HUES48 (cell line): ENCODE data around the gene B3GAT1.

Source experiments
- H3K27ac ChIP-seq: one replicate; pipeline ENCODE4 v1.7.0; 2013; ENCODE audit warnings: low read depth, low read length, inconsistent platforms
- H3K27me3 ChIP-seq: 2 replicates; pipeline ENCODE4 v1.6.1; 2013; ENCODE audit warnings: mild to moderate bottlenecking, low read length; ENCODE audit not compliant: control insufficient read depth, insufficient read depth
- H3K36me3 ChIP-seq: 2 replicates; pipeline ENCODE4 v1.6.1; 2013; ENCODE audit warnings: low read length; ENCODE audit not compliant: control insufficient read depth, insufficient read depth
- H3K4me1 ChIP-seq: 2 replicates; pipeline ENCODE4 v1.6.1; 2013; ENCODE audit warnings: mild to moderate bottlenecking, low read length; ENCODE audit not compliant: control insufficient read depth, insufficient read depth
- H3K4me3 ChIP-seq: 2 replicates; pipeline ENCODE4 v1.5.1; 2013; ENCODE audit warnings: mild to moderate bottlenecking, low read depth, low read length
- H3K9ac ChIP-seq: 2 replicates; pipeline ENCODE4 v1.6.1; 2013; ENCODE audit warnings: mild to moderate bottlenecking, low read depth, low read length, moderate library complexity
- H3K9me3 ChIP-seq: 2 replicates; pipeline ENCODE4 v1.6.1; 2013; ENCODE audit warnings: low read length; ENCODE audit not compliant: control insufficient read depth, insufficient read depth

B3GAT1 gene

GRCh38 chr11:134398644-134399292 lies 13.3 kb downstream of the B3GAT1 start:
- no peaks in the 10 kb centered on the region for H3K27me3 ChIP-seq
- H3K36me3 ChIP-seq = no peaks in the 10 kb centered on the region; the same call in 1 of the 2 replicates
- no peak overlapping the region for H3K9ac ChIP-seq
- H3K27ac ChIP-seq = no peak overlapping the region
- H3K9me3 ChIP-seq = no peaks in the 10 kb centered on the region
- H3K4me1 ChIP-seq = 0 out of 2 replicates have a peak, but pooled peaks cover 4% of the 10 kb centered on the region
- no peak overlapping the region for H3K4me3 ChIP-seq

GRCh38 chr11:134398079-134398444 lies 14.0 kb downstream of the B3GAT1 start:
- 0 out of 2 replicates have a peak, but pooled peaks cover 4% of the 10 kb centered on the region for H3K4me1 ChIP-seq
- no peak overlapping the region for H3K9ac ChIP-seq
- no peaks in the 10 kb centered on the region for H3K27me3 ChIP-seq
- H3K4me3 ChIP-seq = no peak overlapping the region
- H3K9me3 ChIP-seq = no peaks in the 10 kb centered on the region
- H3K27ac ChIP-seq = no peak overlapping the region
- peaks cover 5% of the 10 kb centered on the region for H3K36me3 ChIP-seq

DNA sequence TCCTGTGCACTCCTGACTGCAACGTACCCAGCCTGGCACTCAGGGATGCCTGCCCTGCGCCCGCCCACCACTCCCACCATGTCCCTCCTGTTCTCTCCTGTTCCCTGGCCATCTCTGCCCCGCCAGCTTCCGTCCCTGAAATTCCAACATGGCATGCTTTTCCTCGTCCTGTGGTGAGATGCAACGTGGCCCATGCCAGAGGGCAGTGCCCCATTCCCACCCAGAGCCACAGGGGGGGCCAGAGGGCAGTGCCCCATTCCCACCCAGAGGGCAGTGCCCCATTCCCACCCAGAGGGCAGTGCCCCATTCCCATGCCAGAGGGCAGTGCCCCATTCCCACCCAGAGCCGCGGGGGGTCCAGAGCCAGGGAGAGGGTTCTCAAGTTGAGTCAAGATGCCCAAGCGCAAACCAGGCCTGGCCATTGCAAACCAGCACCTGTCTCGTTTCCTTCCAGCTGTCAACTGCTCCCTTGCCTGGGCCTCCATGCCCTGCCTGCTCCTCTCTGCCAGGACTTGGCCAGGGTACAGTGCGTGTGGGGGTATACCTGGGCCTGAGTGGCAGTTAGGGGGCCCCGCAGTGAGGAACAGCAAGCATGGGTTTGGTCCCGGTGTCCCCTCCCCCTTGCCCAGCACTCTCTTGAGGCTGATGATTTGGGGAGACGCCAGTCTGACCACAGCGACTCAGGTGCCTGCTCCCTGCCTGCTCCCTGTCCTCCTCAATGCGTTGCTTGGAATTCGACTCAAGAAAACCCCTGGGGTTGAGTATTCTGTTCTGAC lies 14.6 kb downstream of the B3GAT1 start:
- peaks cover 9% of the 10 kb centered on the region for H3K36me3 ChIP-seq
- H3K9me3 ChIP-seq = no peaks in the 10 kb centered on the region
- H3K4me1 ChIP-seq = 0 out of 2 replicates have a peak, but pooled peaks cover 4% of the 10 kb centered on the region
- H3K4me3 ChIP-seq = no peak overlapping the region
- H3K9ac ChIP-seq = no peak overlapping the region
- no peak overlapping the region for H3K27ac ChIP-seq
- no peaks in the 10 kb centered on the region for H3K27me3 ChIP-seq

GRCh38 chr11:134395002-134395401 lies 17.0 kb downstream of the B3GAT1 start:
- H3K4me3 ChIP-seq = no peak overlapping the region
- H3K36me3 ChIP-seq = peaks cover 9% of the 10 kb centered on the region
- no peak overlapping the region for H3K27ac ChIP-seq
- H3K27me3 ChIP-seq = no peaks in the 10 kb centered on the region
- no peak overlapping the region for H3K9ac ChIP-seq
- H3K4me1 ChIP-seq = no peaks in the 10 kb centered on the region
- H3K9me3 ChIP-seq = no peaks in the 10 kb centered on the region

GRCh38 chr11:134394311-134394710 lies 17.7 kb downstream of the B3GAT1 start:
- Histone ChIP-seq H3K9ac (no peak overlapping the region), H3K4me1 (no peaks in the 10 kb centered on the region), H3K9me3 (no peaks in the 10 kb centered on the region), H3K36me3 (peaks cover 9% of the 10 kb centered on the region), H3K4me3 (no peak overlapping the region), H3K27ac (no peak overlapping the region), H3K27me3 (no peaks in the 10 kb centered on the region)

GRCh38 chr11:134393638-134394037 lies 18.4 kb downstream of the B3GAT1 start:
- Histone ChIP-seq H3K36me3 (peaks cover 9% of the 10 kb centered on the region), H3K4me3 (no peak overlapping the region), H3K4me1 (no peaks in the 10 kb centered on the region), H3K9me3 (no peaks in the 10 kb centered on the region), H3K27ac (no peak overlapping the region), H3K27me3 (no peaks in the 10 kb centered on the region), H3K9ac (no peak overlapping the region)

DNA sequence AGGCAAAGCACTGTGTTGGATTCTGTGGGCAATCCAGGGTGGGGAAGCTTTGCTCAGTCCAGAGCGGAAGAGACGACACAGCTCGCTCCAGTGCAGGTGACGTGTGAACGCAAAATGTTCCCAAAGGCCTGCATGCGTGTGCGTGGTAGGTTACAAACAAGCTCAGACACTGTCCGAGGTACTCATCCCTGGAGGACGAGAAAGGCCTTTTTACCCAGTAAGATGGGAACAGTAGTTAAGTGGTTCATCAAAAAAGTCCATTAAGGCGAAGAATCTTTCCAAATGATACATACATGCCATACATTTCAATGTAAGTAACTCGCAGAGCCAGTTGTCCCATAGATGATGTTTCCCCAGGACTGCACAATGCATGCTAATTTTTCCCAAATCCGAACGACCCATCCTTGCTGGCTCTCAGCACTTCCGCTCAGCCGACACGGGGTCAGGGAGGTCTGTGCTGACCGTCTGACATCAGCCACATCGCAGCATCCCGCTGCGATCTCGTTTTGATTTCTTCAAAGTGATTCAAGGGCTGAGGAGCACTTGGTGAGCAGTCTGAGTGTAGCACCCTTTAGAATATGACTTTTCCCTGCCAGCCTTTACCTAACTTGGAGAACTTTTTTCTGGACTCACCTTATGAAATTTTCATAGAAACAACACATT lies 19.0 kb downstream of the B3GAT1 start:
- no peak overlapping the region for H3K9ac ChIP-seq
- no peaks in the 10 kb centered on the region for H3K4me1 ChIP-seq
- no peak overlapping the region for H3K4me3 ChIP-seq
- peaks cover 9% of the 10 kb centered on the region for H3K36me3 ChIP-seq
- no peaks in the 10 kb centered on the region for H3K27me3 ChIP-seq
- H3K9me3 ChIP-seq = no peaks in the 10 kb centered on the region
- no peak overlapping the region for H3K27ac ChIP-seq

GRCh38 chr11:134391656-134392055 lies 20.4 kb downstream of the B3GAT1 start:
- Histone ChIP-seq H3K27me3 (no peaks in the 10 kb centered on the region), H3K36me3 (peaks cover 14% of the 10 kb centered on the region), H3K9me3 (no peaks in the 10 kb centered on the region), H3K4me1 (no peaks in the 10 kb centered on the region), H3K9ac (no peak overlapping the region), H3K4me3 (no peak overlapping the region), H3K27ac (no peak overlapping the region)

DNA sequence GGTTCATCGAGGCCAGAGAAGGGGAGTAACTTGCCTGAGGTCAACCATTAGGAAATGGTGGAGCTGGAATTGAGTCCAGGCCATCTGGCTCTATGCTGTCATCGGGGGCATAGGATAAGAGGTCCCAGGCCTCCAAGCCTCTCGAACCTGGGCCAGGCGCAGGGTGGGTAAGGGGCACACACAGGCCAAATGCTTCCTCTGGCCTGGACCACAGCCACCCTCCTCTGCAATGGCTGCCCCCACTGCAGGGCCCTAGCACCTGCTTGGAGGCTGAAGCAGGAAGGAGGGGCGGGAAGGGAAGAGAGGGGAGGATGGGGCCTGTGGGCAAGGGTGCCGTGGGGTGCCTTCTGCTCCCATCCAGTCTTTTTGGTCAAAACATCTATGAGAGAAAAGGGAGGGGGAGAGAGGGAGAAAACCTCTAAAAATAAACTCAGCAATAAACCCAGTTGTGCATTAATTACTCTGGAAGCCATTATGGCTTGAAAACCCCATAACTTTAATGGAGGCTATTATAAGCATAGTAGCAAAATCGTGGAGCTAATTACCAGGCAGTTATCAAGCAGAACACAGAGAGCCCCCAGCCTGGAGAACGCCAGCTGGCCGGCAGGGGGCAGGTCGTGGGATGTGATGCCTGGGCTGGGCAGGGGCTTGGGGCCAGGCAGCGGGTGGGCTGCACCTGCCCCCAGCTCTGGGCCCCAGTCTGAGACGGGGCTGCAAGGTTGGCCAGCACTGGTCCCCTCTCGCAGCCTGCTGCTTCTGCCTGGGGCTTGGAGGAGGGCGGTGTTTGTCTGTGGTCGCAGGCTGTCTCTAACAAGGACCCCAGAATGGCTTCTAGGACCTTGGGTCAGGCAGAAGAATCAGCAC lies 21.1 kb downstream of the B3GAT1 start:
- Histone ChIP-seq H3K27ac (no peak overlapping the region), H3K9ac (no peak overlapping the region), H3K9me3 (no peaks in the 10 kb centered on the region), H3K27me3 (no peaks in the 10 kb centered on the region), H3K4me1 (no peaks in the 10 kb centered on the region), H3K36me3 (peaks cover 14% of the 10 kb centered on the region), H3K4me3 (no peak overlapping the region)

DNA sequence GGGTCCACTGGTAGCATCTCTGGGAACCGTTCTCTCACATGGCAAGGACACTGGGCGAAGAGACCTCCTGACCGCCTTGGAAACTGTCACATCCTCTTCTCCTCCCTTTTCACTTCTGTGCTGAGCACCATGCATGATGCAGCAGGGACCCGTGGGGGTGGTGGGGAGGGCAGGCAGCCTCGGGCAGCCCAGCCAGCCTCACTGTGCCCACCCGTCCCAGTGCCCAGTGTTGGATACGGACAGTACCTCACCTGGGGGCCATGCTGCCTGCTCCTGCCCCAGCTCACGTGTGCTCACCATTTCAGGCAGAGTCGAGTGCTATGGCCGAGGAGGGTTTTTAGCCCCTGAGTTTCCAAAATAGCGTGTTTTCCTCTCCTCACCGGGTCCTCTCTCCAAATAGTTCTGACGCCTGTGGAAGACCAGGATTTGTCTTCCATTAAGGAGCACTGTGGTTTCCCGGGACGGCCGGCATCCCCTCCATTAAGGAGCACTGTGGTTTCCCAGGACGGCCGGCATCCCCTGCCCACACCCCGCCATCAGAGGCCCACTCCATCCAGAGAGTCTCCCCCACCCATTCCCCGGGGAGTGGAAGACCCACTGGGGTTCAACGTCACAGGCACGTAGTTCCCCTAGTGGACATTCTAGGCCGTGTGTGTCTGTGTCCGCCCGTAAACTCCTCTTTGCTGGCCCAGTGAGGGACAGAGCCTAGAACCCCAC lies 22.4 kb downstream of the B3GAT1 start:
- Histone ChIP-seq H3K36me3 (peaks cover 14% of the 10 kb centered on the region), H3K9ac (no peak overlapping the region), H3K4me3 (no peak overlapping the region), H3K27me3 (no peaks in the 10 kb centered on the region), H3K27ac (no peak overlapping the region), H3K9me3 (no peaks in the 10 kb centered on the region), H3K4me1 (no peaks in the 10 kb centered on the region)
